ENCODE measurements around the gene SPATA22.

DNA sequence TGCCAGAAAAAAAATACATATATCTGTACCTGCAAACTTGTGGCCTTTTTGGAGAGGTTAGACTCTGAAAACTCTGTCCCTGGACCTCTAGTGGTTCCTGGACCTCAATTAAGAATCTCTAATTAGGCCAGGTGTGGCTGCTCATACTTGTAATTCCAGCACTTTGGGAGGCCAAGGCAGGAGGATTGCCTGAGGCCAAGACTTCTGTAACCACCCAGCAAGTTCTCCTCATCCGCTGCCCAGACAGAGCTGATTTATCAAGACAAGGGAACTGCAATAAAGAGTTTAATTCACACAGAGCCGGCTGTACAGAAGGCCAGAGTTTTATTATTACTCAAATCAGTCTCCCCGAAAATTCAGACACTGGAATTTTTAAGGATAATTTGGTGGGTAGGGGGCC is 8.4 kb upstream of the SPATA22 start:
- TF ChIP-seq EZH2 (IDR thresholded peaks at IDR 0.05; ENCODE audit: borderline replicate concordance, low read depth, low read length, poor library complexity, severe bottlenecking) = no peak
- TF ChIP-seq, protein P1, sequence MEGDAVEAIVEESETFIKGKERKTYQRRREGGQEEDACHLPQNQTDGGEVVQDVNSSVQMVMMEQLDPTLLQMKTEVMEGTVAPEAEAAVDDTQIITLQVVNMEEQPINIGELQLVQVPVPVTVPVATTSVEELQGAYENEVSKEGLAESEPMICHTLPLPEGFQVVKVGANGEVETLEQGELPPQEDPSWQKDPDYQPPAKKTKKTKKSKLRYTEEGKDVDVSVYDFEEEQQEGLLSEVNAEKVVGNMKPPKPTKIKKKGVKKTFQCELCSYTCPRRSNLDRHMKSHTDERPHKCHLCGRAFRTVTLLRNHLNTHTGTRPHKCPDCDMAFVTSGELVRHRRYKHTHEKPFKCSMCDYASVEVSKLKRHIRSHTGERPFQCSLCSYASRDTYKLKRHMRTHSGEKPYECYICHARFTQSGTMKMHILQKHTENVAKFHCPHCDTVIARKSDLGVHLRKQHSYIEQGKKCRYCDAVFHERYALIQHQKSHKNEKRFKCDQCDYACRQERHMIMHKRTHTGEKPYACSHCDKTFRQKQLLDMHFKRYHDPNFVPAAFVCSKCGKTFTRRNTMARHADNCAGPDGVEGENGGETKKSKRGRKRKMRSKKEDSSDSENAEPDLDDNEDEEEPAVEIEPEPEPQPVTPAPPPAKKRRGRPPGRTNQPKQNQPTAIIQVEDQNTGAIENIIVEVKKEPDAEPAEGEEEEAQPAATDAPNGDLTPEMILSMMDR (conservative IDR thresholded peaks at IDR 0.05; ENCODE audit: low read depth, low read length) = no peak
